ENCODE data around the gene GTF2E1.

GRCh38 chr3:120766576-120766975 is 24.0 kb downstream of the GTF2E1 start:
- TF ChIP-seq SP1 (IDR thresholded peaks at IDR 0.05): no peak
- no peak for TF ChIP-seq TARDBP (IDR thresholded peaks at IDR 0.05)
- no peak for TF ChIP-seq FOXM1 (IDR thresholded peaks at IDR 0.05; ENCODE audit: borderline replicate concordance)
- TF ChIP-seq BHLHE40 (IDR thresholded peaks at IDR 0.05; ENCODE audit: borderline replicate concordance): no peak
- no peak for TF ChIP-seq HDGF (IDR thresholded peaks at IDR 0.05; ENCODE audit: borderline replicate concordance)
